H1 (cell line): ENCODE data around the gene BCL2L12. TPM values are rescaled to one million over a fixed set of nuclear protein-coding genes. Genes with fewer than 3 reads are reported as not detected.

ENCODE experiments used
- CTCF ChIA-PET: fragments of 300-600 bp; sonication (Branson Sonifier 250); formaldehyde crosslinking; loops from one replicate; lab custom pipeline; 2021; ENCODE audit not compliant: partially characterized antibody; lab: Charles Lee
- POLR2A ChIA-PET: fragments of 300-600 bp; sonication (Branson Sonifier 250); formaldehyde crosslinking; loops from one replicate; lab custom pipeline; 2021; ENCODE audit warnings: inconsistent platforms; ENCODE audit not compliant: partially characterized antibody; lab: Charles Lee
- DNase-seq, 2 experiments: peaks; one replicate each; pipeline versions ENCODE4 v3.0.0 to v3.0.0-alpha.2; 2010 to 2022; ENCODE audit warnings: low spot score in 2 of 2, low read depth in 1 of 2, mixed read lengths in 1 of 2
- FAIRE-seq: peaks from 2 replicates; lab custom pipeline; 2011; peaks lifted over from hg19 to GRCh38; lab: Jason Lieb, UNC
- H2AFZ ChIP-seq: 2 replicates; pipeline ENCODE4 v1.8.1; 2012; ENCODE audit warnings: low read length, inconsistent platforms
- H2AK5ac ChIP-seq: 2 replicates; pipeline ENCODE4 v1.6.1; 2013; ENCODE audit warnings: low read depth, low read length
- H2BK120ac ChIP-seq: replicated peaks from 2 replicates; pipeline ENCODE3; 2013; ENCODE audit warnings: low read depth, low read length, inconsistent platforms
- H2BK12ac ChIP-seq: 2 replicates; pipeline ENCODE4 v1.6.1; 2013; ENCODE audit warnings: low read depth, low read length
- H2BK15ac ChIP-seq: 2 replicates; pipeline ENCODE4 v1.6.1; 2013; ENCODE audit warnings: low read length
- H2BK20ac ChIP-seq: 2 replicates; pipeline ENCODE4 v1.6.1; 2013; ENCODE audit warnings: low read length
- H2BK5ac ChIP-seq: 2 replicates; pipeline ENCODE4 v1.6.1; 2013; ENCODE audit warnings: low read depth, low read length
- H3K14ac ChIP-seq: 2 replicates; pipeline ENCODE4 v1.6.1; 2013; ENCODE audit warnings: inconsistent platforms; ENCODE audit not compliant: insufficient read length
- H3K18ac ChIP-seq: 2 replicates; pipeline ENCODE4 v1.6.1; 2013; ENCODE audit warnings: low read length; ENCODE audit errors: extremely low read depth
- H3K23ac ChIP-seq: 2 replicates; pipeline ENCODE4 v1.6.1; 2013; ENCODE audit warnings: inconsistent platforms; ENCODE audit not compliant: insufficient read length
- H3K23me2 ChIP-seq: 2 replicates; pipeline ENCODE4 v1.6.1; 2013; ENCODE audit warnings: low read depth, low read length
- H3K27ac ChIP-seq: 2 replicates; pipeline ENCODE4 v1.6.1; 2011; ENCODE audit warnings: low read depth, low read length, inconsistent platforms
- H3K27me3 ChIP-seq, 4 experiments: replicated peaks in 1 of 4; 1 replicate in 1 of 4; 2 replicates in 3 of 4; pipeline versions ENCODE4 v1.6.1 to v1.8.1; 2011 to 2013; ENCODE audit warnings: low read length in 3 of 4, mild to moderate bottlenecking in 3 of 4, inconsistent platforms in 2 of 4, mixed read lengths in 2 of 4, moderate library complexity in 1 of 4; ENCODE audit not compliant: control insufficient read depth in 3 of 4, insufficient read depth in 3 of 4; ENCODE audit errors: extremely low read depth in 1 of 4
- H3K36me3 ChIP-seq, 4 experiments: 2 replicates each; pipeline versions ENCODE4 v1.6.1 to v1.8.1; 2011 to 2013; ENCODE audit warnings: mild to moderate bottlenecking in 4 of 4, low read length in 3 of 4, moderate library complexity in 2 of 4, control low read depth in 1 of 4, inconsistent platforms in 1 of 4; ENCODE audit not compliant: insufficient read depth in 4 of 4, control insufficient read depth in 2 of 4
- H3K4ac ChIP-seq: replicated peaks from 2 replicates; pipeline ENCODE3; 2013; ENCODE audit warnings: low read length, low read depth, mixed read lengths, inconsistent platforms; ENCODE audit not compliant: insufficient read length
- H3K4me1 ChIP-seq, 4 experiments: replicated peaks in 1 of 4; 1 replicate in 1 of 4; 2 replicates in 3 of 4; pipeline versions ENCODE4 v1.6.1 to v1.8.1; 2011 to 2013; ENCODE audit warnings: low read length in 3 of 4, inconsistent platforms in 2 of 4, mixed read lengths in 1 of 4; ENCODE audit not compliant: insufficient read depth in 4 of 4, control insufficient read depth in 3 of 4
- H3K4me2 ChIP-seq, 2 experiments: 2 replicates each; pipeline versions ENCODE4 v1.6.1 to v1.8.1; 2011 to 2013; ENCODE audit warnings: low read depth in 2 of 2, low read length in 2 of 2, control low read depth in 1 of 2, inconsistent platforms in 1 of 2, mild to moderate bottlenecking in 1 of 2; ENCODE audit not compliant: insufficient read depth in 1 of 2
- H3K4me3 ChIP-seq, 4 experiments: fragments of 200-600, 300-600 bp in 1 of 4; sonication (generic), shearing (Covaris generic), sonication (Bioruptor Twin) in 1 of 4; 2 replicates each; pipeline versions ENCODE4 v1.5.1 to v1.8.1; 2011 to 2016; ENCODE audit warnings: low read length in 4 of 4, low read depth in 3 of 4, control low read depth in 2 of 4, inconsistent platforms in 2 of 4, mild to moderate bottlenecking in 2 of 4, mixed read lengths in 1 of 4, moderate library complexity in 1 of 4; ENCODE audit not compliant: insufficient read depth in 2 of 4; ENCODE audit errors: extremely low read depth in 1 of 4
- H3K56ac ChIP-seq: replicated peaks from 2 replicates; pipeline ENCODE3; 2013; ENCODE audit warnings: low read depth, mild to moderate bottlenecking, mixed read lengths, low read length, inconsistent platforms; ENCODE audit not compliant: insufficient read length
- H3K79me1 ChIP-seq: 2 replicates; pipeline ENCODE4 v1.6.1; 2013; ENCODE audit warnings: low read depth, low read length, control low read depth
- H3K79me2 ChIP-seq, 2 experiments: 2 replicates each; pipeline versions ENCODE4 v1.6.1 to v1.8.1; 2012 to 2013; ENCODE audit warnings: low read length in 2 of 2, mild to moderate bottlenecking in 2 of 2, inconsistent platforms in 1 of 2; ENCODE audit not compliant: insufficient read depth in 2 of 2, control insufficient read depth in 1 of 2
- H3K9ac ChIP-seq, 4 experiments: replicated peaks in 1 of 4; 1 replicate in 1 of 4; 2 replicates in 3 of 4; pipeline versions ENCODE4 v1.6.1 to v1.8.1; 2011 to 2013; ENCODE audit warnings: low read depth in 3 of 4, low read length in 3 of 4, control low read depth in 2 of 4, mild to moderate bottlenecking in 2 of 4, moderate library complexity in 2 of 4, inconsistent platforms in 1 of 4; ENCODE audit errors: extremely low read depth in 1 of 4
- H3K9me3 ChIP-seq, 2 experiments: 2 replicates each; pipeline versions ENCODE4 v1.6.1 to v1.8.1; 2012 to 2013; ENCODE audit warnings: mild to moderate bottlenecking in 2 of 2, moderate library complexity in 2 of 2, control low read depth in 1 of 2, inconsistent platforms in 1 of 2, low read depth in 1 of 2, low read length in 1 of 2, mixed read lengths in 1 of 2; ENCODE audit not compliant: insufficient read depth in 2 of 2
- H4K20me1 ChIP-seq, 2 experiments: replicated peaks in 1 of 2; 2 replicates each; pipeline versions ENCODE3 to v1.8.1; 2011 to 2013; ENCODE audit warnings: inconsistent platforms in 2 of 2, low read length in 2 of 2, mild to moderate bottlenecking in 1 of 2; ENCODE audit not compliant: insufficient read depth in 2 of 2, control insufficient read depth in 1 of 2
- H4K5ac ChIP-seq: 2 replicates; pipeline ENCODE4 v1.6.1; 2013; ENCODE audit warnings: low read length, low read depth, mixed read lengths, inconsistent platforms; ENCODE audit not compliant: insufficient read length
- H4K8ac ChIP-seq: 2 replicates; pipeline ENCODE4 v1.8.0; 2013; ENCODE audit warnings: mild to moderate bottlenecking, moderate library complexity, low read length, inconsistent platforms; ENCODE audit not compliant: insufficient read depth; ENCODE audit errors: extremely low read depth
- H4K91ac ChIP-seq: replicated peaks from 2 replicates; pipeline ENCODE3; 2013; ENCODE audit warnings: low read length, mixed read lengths, inconsistent platforms; ENCODE audit not compliant: insufficient read length
- E2F6 ChIP-seq: IDR thresholded peaks from 2 replicates; pipeline ENCODE4 v1.6.1; 2012; ENCODE audit warnings: inconsistent platforms
- HDAC6 ChIP-seq: IDR thresholded peaks from one replicate; pipeline ENCODE4 v1.7.1; 2012; ENCODE audit warnings: low read depth, mild to moderate bottlenecking, inconsistent platforms, low read length, moderate library complexity
- NRF1 ChIP-seq: IDR thresholded peaks from 2 replicates; pipeline ENCODE4 v1.6.1; 2011; ENCODE audit warnings: mild to moderate bottlenecking, low read depth, low read length, improper control_type of control experiment
- SIN3A ChIP-seq, 2 experiments: IDR thresholded peaks in 1 of 2; conservative IDR thresholded peaks in 1 of 2; 2 replicates each; pipeline ENCODE4 v1.6.1; 2011 to 2012; ENCODE audit warnings: low read length in 2 of 2, improper control_type of control experiment in 1 of 2, low read depth in 1 of 2, mild to moderate bottlenecking in 1 of 2
- YY1 ChIP-seq: IDR thresholded peaks from 2 replicates; pipeline ENCODE4 v1.6.1; 2011; ENCODE audit warnings: low read depth, mild to moderate bottlenecking, low read length
- WGBS, 2 experiments: shearing (Covaris generic) in 1 of 2; methylation state at CpG; one replicate each; pipeline versions ENCODE4 v1.1.6 to v1.1.7; 2013 to 2015; ENCODE audit warnings: low lambda C conversion rate in 2 of 2, mixed read lengths in 2 of 2, inconsistent platforms in 1 of 2, low coverage in 1 of 2, missing lambda C conversion rate in 1 of 2; ENCODE audit not compliant: insufficient replicate concordance in 2 of 2, insufficient coverage in 1 of 2, insufficient read length in 1 of 2; ENCODE audit errors: extremely low coverage in 1 of 2, missing lambda C conversion rate in 1 of 2; 5-methylcytosine and 5-hydroxymethylcytosine counted together
- polyA plus RNA-seq, 7 experiments: library from polyadenylated mRNA; depleted of rRNA in 3 of 7; stranded (reverse) in 5 of 7; unstranded in 2 of 7; fragments of >200 nt in 5 of 7; fragments of 200-250 nt in 2 of 7; gene quantifications; 1 replicate in 5 of 7; 2 replicates in 1 of 7; 4 replicates in 1 of 7; pipeline versions ENCODE4 v1.2.1 to v1.2.3, GENCODE V29; 2011 to 2013; ENCODE audit warnings: missing spikeins in 2 of 7, mixed read lengths in 2 of 7
- total RNA-seq: library from RNA; stranded (reverse); fragmentation: NEBNext Ultra II Directional; extraction: Animal tissue kit (Norgen Biotek cat#: 25700); gene quantifications from 2 replicates; pipeline ENCODE4 v1.2.1, GENCODE V29; 2021
- TF ChIP-seq, protein P1 (sequence below): IDR thresholded peaks from 2 replicates; pipeline ENCODE4 v1.6.1; 2012; ENCODE audit warnings: inconsistent platforms

Gene BCL2L12
- total and polyA plus RNA-seq, 2 of the 8 experiments (the other 6 are each of a cell fraction or from before 2014, with no cell fraction given): 126 to 209 TPM

GRCh38 chr19:49645995-49646394 is 19.7 kb upstream of the BCL2L12 start:
- POLR2A ChIA-PET: interaction anchor here (1.0 to 50.7 kb wide), 8 partner anchors 10 to 45 kb away, joined by 3 to 840 read pairs (median 12); partner anchors contain the start of genes BCL2L12, CPT1C, IRF3 and PRMT1
- H3K79me2 ChIP-seq: peaks cover 10 to 32% of the 10 kb centered on the region in 2 experiments
- WGBS, 2 experiments: 98% methylated on average over 13 of the region's 13 CpGs; no CpG with 5 or more reads in 1 of the 2 experiments
- TF ChIP-seq E2F6 (no peak), SIN3A (conservative IDR thresholded peaks at IDR 0.05 in 1 of 2, IDR thresholded peaks at IDR 0.05 in 1 of 2; ENCODE audit: low read depth in 1 of 2, low read length in 2 of 2) (no peak), NRF1 (no peak), HDAC6 (no peak), YY1 (no peak)
- TF ChIP-seq, protein P1, sequence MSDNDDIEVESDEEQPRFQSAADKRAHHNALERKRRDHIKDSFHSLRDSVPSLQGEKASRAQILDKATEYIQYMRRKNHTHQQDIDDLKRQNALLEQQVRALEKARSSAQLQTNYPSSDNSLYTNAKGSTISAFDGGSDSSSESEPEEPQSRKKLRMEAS: no peak

More at GRCh38 chr19:49645995-49646394, 19.7 kb upstream of the BCL2L12 start:
- Histone ChIP-seq H3K27me3 (no peaks in the 10 kb centered on the region), H3K4me1 (peaks cover 2 to 9% (median 5%) of the 10 kb centered on the region in 4 experiments; a peak in 6 of 7 replicates), H3K18ac (no peak overlapping the region), H2BK12ac (no peak overlapping the region), H4K5ac (no peak overlapping the region), H3K14ac (no peak overlapping the region), H2BK20ac (no peak overlapping the region), H2AFZ (no peak overlapping the region), H3K36me3 (peaks cover 6 to 29% (median 16%) of the 10 kb centered on the region in 4 experiments; a peak in 6 of 8 replicates), H2BK5ac (0 out of 2 replicates have a peak overlapping the region, but pooled peaks have one; percentile 52), H4K91ac (no peak overlapping the region), H3K4me3 (no peak overlapping the region), H3K23me2 (peaks cover 2% of the 10 kb centered on the region; the same call in 1 of the 2 replicates), H2AK5ac (no peak overlapping the region), H4K20me1 (peaks cover 7 to 21% of the 10 kb centered on the region in 2 experiments), H3K9ac (no peak overlapping the region), H3K9me3 (no peaks in the 10 kb centered on the region), H3K23ac (no peak overlapping the region), H4K8ac (no peak overlapping the region), H2BK15ac (no peak overlapping the region), H3K4ac (no peak overlapping the region), H2BK120ac (no peak overlapping the region), H3K56ac (no peak overlapping the region), H3K79me1 (peaks cover 22% of the 10 kb centered on the region), H3K4me2 (no peak overlapping the region), H3K27ac (no peak overlapping the region)
- FAIRE-seq: no peak
- DNase-seq: no peak
- CTCF ChIA-PET: interaction anchor here (1.7 kb wide), 1 partner anchor 26 kb away, joined by 8 read pairs; no protein-coding TSS in a partner anchor
